B cell (primary cell): ENCODE results near the gene NRAP. TPM values are rescaled to one million over a fixed set of nuclear protein-coding genes. Genes with fewer than 3 reads are reported as not detected.

Experiments used
- ATAC-seq: fragments of 200-7000 bp; cut with Tn5 transposase; one replicate; pipeline ENCODE4 v1.10.0; 2021; ENCODE audit warnings: low read depth, mild to moderate bottlenecking, moderate number of reproducible peaks, moderate library complexity
- CTCF ChIA-PET: fragments of 350-600 bp; sonication (Branson Sonifier 250); formaldehyde crosslinking; loops from one replicate; lab custom pipeline; 2021; ENCODE audit warnings: antibody characterized with exemption, inconsistent platforms; lab: Charles Lee
- POLR2A ChIA-PET: fragments of 350-600 bp; sonication (Branson Sonifier 250); formaldehyde crosslinking; loops from one replicate; lab custom pipeline; 2021; ENCODE audit warnings: antibody characterized with exemption; lab: Charles Lee
- DNase-seq: peaks from one replicate; pipeline ENCODE4 v3.0.0; 2013
- H2AFZ ChIP-seq: 2 replicates; pipeline ENCODE4 v1.6.1; 2012; ENCODE audit warnings: mild to moderate bottlenecking, low read depth, low read length; ENCODE audit not compliant: insufficient read depth, poor library complexity, severe bottlenecking
- H3K27ac ChIP-seq, 2 donors: 1 replicate in 1 of 2; 2 replicates in 1 of 2; pipeline ENCODE4 v1.5.1; 2012 to 2013; ENCODE audit warnings: low read length in 2 of 2, mild to moderate bottlenecking in 2 of 2, moderate library complexity in 1 of 2
- H3K27me3 ChIP-seq, 4 experiments: fragments of 200-600 bp in 1 of 4; sonication (generic) in 1 of 4; replicated peaks in 1 of 4; 1 replicate in 2 of 4; 2 replicates in 2 of 4; pipeline versions ENCODE4 v1.6.1 to v1.7.0; 2013 to 2016; ENCODE audit warnings: low read length in 3 of 4, mild to moderate bottlenecking in 2 of 4, mixed read lengths in 1 of 4, moderate library complexity in 1 of 4; ENCODE audit not compliant: insufficient read depth in 4 of 4, control insufficient read depth in 3 of 4; ENCODE audit errors: control extremely low read depth in 1 of 4
- H3K36me3 ChIP-seq, 2 experiments: replicated peaks in 1 of 2; 1 replicate in 1 of 2; 2 replicates in 1 of 2; pipeline versions ENCODE4 v1.6.1 to v1.7.1; 2013; ENCODE audit warnings: low read length in 1 of 2; ENCODE audit not compliant: insufficient read depth in 2 of 2, control insufficient read depth in 1 of 2; ENCODE audit errors: control extremely low read depth in 1 of 2, extremely low read depth in 1 of 2
- H3K4me1 ChIP-seq, 2 donors: fragments of 200-600 bp in 1 of 2; sonication (generic) in 1 of 2; 1 replicate in 1 of 2; 2 replicates in 1 of 2; pipeline versions ENCODE4 v1.5.1 to v1.6.1; 2013 to 2017; ENCODE audit warnings: low read length in 2 of 2; ENCODE audit not compliant: control insufficient read depth in 2 of 2, insufficient read depth in 2 of 2
- H3K4me2 ChIP-seq: replicated peaks from 2 replicates; pipeline ENCODE3; 2012; ENCODE audit warnings: mild to moderate bottlenecking, low read depth, low read length; ENCODE audit not compliant: poor library complexity, severe bottlenecking
- H3K4me3 ChIP-seq, 5 experiments: fragments of 200-600 bp in 1 of 5; sonication (generic) in 1 of 5; 1 replicate in 3 of 5; 2 replicates in 2 of 5; pipeline versions ENCODE4 v1.5.1 to v1.7.0; 2011 to 2016; ENCODE audit warnings: low read length in 4 of 5, mild to moderate bottlenecking in 4 of 5, low read depth in 2 of 5, control low read depth in 1 of 5, moderate library complexity in 1 of 5; ENCODE audit not compliant: insufficient read depth in 1 of 5; ENCODE audit errors: control extremely low read depth in 1 of 5, extremely low read depth in 1 of 5
- H3K79me2 ChIP-seq: fragments of 200-600 bp; sonication (generic); one replicate; pipeline ENCODE4 v1.6.0; 2016; ENCODE audit warnings: low read length; ENCODE audit not compliant: control insufficient read depth, insufficient read depth
- H3K9ac ChIP-seq: fragments of 200-600 bp; sonication (generic); 2 replicates; pipeline ENCODE4 v1.6.1; 2017; ENCODE audit warnings: mild to moderate bottlenecking, low read length, moderate library complexity
- H3K9me3 ChIP-seq, 3 donors: one replicate each; pipeline versions ENCODE4 v1.6.1 to v1.7.1; 2013; ENCODE audit warnings: low read length in 2 of 3; ENCODE audit not compliant: control insufficient read depth in 2 of 3, insufficient read depth in 1 of 3; ENCODE audit errors: control extremely low read depth in 1 of 3
- H4K20me1 ChIP-seq: 2 replicates; pipeline ENCODE4 v1.6.0; 2012; ENCODE audit warnings: mild to moderate bottlenecking, low read length; ENCODE audit not compliant: insufficient read depth, control insufficient read depth, poor library complexity, severe bottlenecking
- H3K27ac Mint-ChIP-seq: one replicate; pipeline ENCODE4 v1.8.0; 2021; ENCODE audit warnings: mixed read lengths
- H3K27me3 Mint-ChIP-seq: one replicate; pipeline ENCODE4 v1.8.0; 2021; ENCODE audit warnings: mixed read lengths
- H3K4me1 Mint-ChIP-seq: one replicate; pipeline ENCODE4 v1.8.0; 2021; ENCODE audit warnings: mixed read lengths
- H3K4me3 Mint-ChIP-seq: one replicate; pipeline ENCODE4 v1.8.0; 2021; ENCODE audit warnings: mixed read lengths
- H3K9me3 Mint-ChIP-seq: one replicate; pipeline ENCODE4 v1.8.0; 2022; ENCODE audit warnings: mixed read lengths; ENCODE audit not compliant: insufficient read depth
- EZH2 ChIP-seq: IDR thresholded peaks from 2 replicates; pipeline ENCODE4 v1.6.1; 2012; ENCODE audit warnings: borderline replicate concordance, low read depth, mild to moderate bottlenecking, moderate library complexity, low read length; ENCODE audit not compliant: insufficient read depth, poor library complexity, severe bottlenecking
- WGBS: methylation state at CpG from one replicate; pipeline ENCODE4 v1.1.5; 2013; ENCODE audit warnings: missing lambda C conversion rate; ENCODE audit not compliant: insufficient coverage; 5-methylcytosine and 5-hydroxymethylcytosine counted together
- intact Hi-C: fragments of 100-400 bp; cut with micrococcal nuclease; formaldehyde crosslinking; loops from one replicate; pipeline ENCODE4 v1.10.0; 2022
- polyA plus RNA-seq: library from polyadenylated mRNA; depleted of rRNA; stranded (reverse); fragments of >200 nt; gene quantifications from 2 replicates; pipeline ENCODE4 v1.2.3, GENCODE V29; 2012
- total RNA-seq, 2 donors: library from RNA; stranded (reverse); fragments of 120-200 nt in 1 of 2; gene quantifications; 1 replicate in 1 of 2; 2 replicates in 1 of 2; pipeline versions ENCODE4 v1.2.3 to v1.2.4, GENCODE V29; 2013 to 2022
- TF ChIP-seq, protein P1 (sequence below): fragments of 200-600 bp; IDR thresholded peaks from one replicate; pipeline ENCODE4 v1.8.0; 2022; ENCODE audit warnings: antibody characterized with exemption, mild to moderate bottlenecking

The NRAP gene
- total and polyA plus RNA-seq, 2 donors (not counting 1 experiment from before 2014, with no cell fraction given) = not detected

DNA sequence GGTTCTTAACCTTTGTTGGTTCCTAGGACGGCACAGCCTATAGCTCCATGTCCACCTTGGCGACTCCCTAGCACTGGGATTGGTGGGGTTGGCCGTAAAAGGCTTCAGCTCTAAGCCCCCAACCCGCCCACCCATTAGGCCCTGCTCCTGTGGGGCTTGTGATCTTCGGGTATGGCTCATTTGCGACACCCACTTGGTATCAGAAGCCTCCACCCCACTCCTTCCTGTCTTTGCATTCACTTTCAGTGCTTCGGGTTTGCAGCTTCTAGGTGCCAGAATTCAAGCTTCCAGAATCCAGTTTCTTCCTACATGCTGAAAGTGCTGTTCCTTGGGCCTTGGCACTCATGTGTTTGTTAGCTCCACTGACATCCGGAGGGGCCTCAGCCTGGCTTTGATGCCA is 71.5 kb downstream of the NRAP start:
- Histone ChIP-seq H4K20me1 (no peaks in the 10 kb centered on the region), H3K9ac (no peak overlapping the region), H3K79me2 (no peaks in the 10 kb centered on the region), H3K27ac (no peak overlapping the region), H3K9me3 (no peaks in the 10 kb centered on the region), H3K4me3 (no peak overlapping the region), H3K36me3 (no peaks in the 10 kb centered on the region), H3K27me3 (peaks cover 0 to 2% (median 0%) of the 10 kb centered on the region in 4 experiments), H3K4me2 (no peak overlapping the region), H2AFZ (no peak overlapping the region), H3K4me1 (no peaks in the 10 kb centered on the region)
- POLR2A ChIA-PET = no interaction called here
- H3K4me1 Mint-ChIP-seq = no peaks in the 10 kb centered on the region
- no peak overlapping the region for H3K27ac Mint-ChIP-seq
- intact Hi-C loops = no loop called here
- no peaks in the 10 kb centered on the region for H3K9me3 Mint-ChIP-seq
- no peak overlapping the region for H3K4me3 Mint-ChIP-seq
- DNase-seq (no peak), ATAC-seq (no peak)
- H3K27me3 Mint-ChIP-seq = peaks cover 4% of the 10 kb centered on the region
- TF ChIP-seq, protein P1, sequence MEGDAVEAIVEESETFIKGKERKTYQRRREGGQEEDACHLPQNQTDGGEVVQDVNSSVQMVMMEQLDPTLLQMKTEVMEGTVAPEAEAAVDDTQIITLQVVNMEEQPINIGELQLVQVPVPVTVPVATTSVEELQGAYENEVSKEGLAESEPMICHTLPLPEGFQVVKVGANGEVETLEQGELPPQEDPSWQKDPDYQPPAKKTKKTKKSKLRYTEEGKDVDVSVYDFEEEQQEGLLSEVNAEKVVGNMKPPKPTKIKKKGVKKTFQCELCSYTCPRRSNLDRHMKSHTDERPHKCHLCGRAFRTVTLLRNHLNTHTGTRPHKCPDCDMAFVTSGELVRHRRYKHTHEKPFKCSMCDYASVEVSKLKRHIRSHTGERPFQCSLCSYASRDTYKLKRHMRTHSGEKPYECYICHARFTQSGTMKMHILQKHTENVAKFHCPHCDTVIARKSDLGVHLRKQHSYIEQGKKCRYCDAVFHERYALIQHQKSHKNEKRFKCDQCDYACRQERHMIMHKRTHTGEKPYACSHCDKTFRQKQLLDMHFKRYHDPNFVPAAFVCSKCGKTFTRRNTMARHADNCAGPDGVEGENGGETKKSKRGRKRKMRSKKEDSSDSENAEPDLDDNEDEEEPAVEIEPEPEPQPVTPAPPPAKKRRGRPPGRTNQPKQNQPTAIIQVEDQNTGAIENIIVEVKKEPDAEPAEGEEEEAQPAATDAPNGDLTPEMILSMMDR = no peak
- TF ChIP-seq EZH2 = no peak
- CTCF ChIA-PET = no interaction called here
- 90% methylated on average over 4 of the region's 8 CpGs for WGBS

DNA sequence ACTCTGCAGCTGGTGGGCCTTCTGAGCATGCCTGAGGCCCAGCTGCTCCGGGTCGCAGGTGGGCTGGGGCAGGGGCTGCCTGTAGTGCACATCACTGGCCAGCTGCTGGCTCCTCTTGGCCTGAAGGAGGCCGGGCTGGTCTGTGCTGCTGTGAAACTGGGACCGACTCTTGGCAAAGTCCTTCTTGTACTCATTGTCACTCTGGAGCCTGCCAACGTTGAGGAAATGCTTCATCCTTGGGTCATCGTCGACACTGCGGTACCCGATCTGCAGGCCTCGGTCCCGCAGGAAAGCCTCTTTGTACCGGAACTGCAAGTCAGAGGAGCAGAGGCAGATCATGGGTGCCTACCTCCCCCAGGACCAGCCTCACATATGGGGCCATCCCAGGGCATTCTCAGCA is 73.3 kb downstream of the NRAP start:
- ATAC-seq (no peak), DNase-seq (no peak)
- H2AFZ ChIP-seq = no peak overlapping the region
- no peaks in the 10 kb centered on the region for H3K9me3 ChIP-seq
- H3K4me3 Mint-ChIP-seq = no peak overlapping the region
- POLR2A ChIA-PET = no interaction called here
- H3K4me2 ChIP-seq = no peak overlapping the region
- H3K36me3 ChIP-seq = no peaks in the 10 kb centered on the region
- intact Hi-C loops = no loop called here
- H3K27me3 Mint-ChIP-seq = peaks cover 4% of the 10 kb centered on the region
- WGBS = 87% methylated on average over 12 of the region's 12 CpGs
- no peak for TF ChIP-seq EZH2
- TF ChIP-seq, protein P1 = no peak
- no peak overlapping the region for H3K27ac Mint-ChIP-seq
- no peaks in the 10 kb centered on the region for H3K4me1 Mint-ChIP-seq
- H3K4me3 ChIP-seq = no peak overlapping the region
- no peaks in the 10 kb centered on the region for H3K79me2 ChIP-seq
- H3K27me3 ChIP-seq = peaks cover 0 to 2% (median 0%) of the 10 kb centered on the region in 4 experiments
- H3K27ac ChIP-seq = no peak overlapping the region
- no peaks in the 10 kb centered on the region for H4K20me1 ChIP-seq
- H3K9me3 Mint-ChIP-seq = no peaks in the 10 kb centered on the region
- CTCF ChIA-PET = no interaction called here
- no peaks in the 10 kb centered on the region for H3K4me1 ChIP-seq
- H3K9ac ChIP-seq = no peak overlapping the region
